Measurements from ENCODE around the gene ZFP92.

- TF ChIP-seq POLR2A (IDR thresholded peaks at IDR 0.05): no peak
- TF ChIP-seq CTCF (IDR thresholded peaks at IDR 0.05): no peak
These were observed 30.0 kb downstream of the ZFP92 start for GRCh38 chrX:153441296-153441695.

Data from testis (tissue), 2 donors.